Measurements from ENCODE around the gene FXYD1. TPM values are rescaled to one million over a fixed set of nuclear protein-coding genes. Genes with fewer than 3 reads are reported as not detected.
"Not testable (repeated sequence)": the region's sequence is repeated elsewhere in the genome, so short reads cannot be mapped to it uniquely, and the experiment has no call there.

FXYD1 gene
- total and polyA plus RNA-seq, 2 of the 8 experiments (the other 6 are each of a cell fraction or from before 2014, with no cell fraction given), result 1.6 to 8.1 TPM

DNA sequence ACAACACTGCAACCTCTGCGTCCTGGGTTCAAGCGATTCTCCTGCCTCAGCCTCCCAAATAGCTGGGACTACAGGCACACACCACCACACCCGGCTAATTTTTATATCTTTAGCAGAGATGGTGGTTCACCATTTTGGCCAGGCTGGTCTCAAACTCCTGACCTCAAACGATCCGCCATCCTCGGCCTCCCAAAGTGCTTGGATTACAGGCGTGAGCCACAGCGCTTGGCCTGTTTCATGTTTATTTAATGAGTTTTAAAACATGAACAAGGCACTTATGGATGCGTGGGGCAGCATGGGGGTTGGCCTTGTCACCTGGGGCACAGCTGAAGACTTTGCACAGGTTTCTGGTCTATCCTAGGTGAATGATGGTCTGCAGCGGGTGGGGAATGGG lies 14.5 kb downstream of the FXYD1 start:
- not testable (repeated sequence) for H3K23me2 ChIP-seq (ENCODE audit: low read depth, low read length); H3K79me1 ChIP-seq (ENCODE audit: low read depth, low read length); H3K9ac ChIP-seq (replicated peaks in 1 of 4; ENCODE audit: extremely low read depth in 1 of 4, low read depth in 3 of 4, low read length in 3 of 4); H3K56ac ChIP-seq (replicated peaks; ENCODE audit: insufficient read length, low read depth, low read length); H3K23ac ChIP-seq (ENCODE audit: insufficient read length); H4K20me1 ChIP-seq (replicated peaks in 1 of 2; ENCODE audit: control insufficient read depth in 1 of 2, insufficient read depth in 2 of 2, low read length in 2 of 2); H2AK5ac ChIP-seq (ENCODE audit: low read depth, low read length); DNase-seq (ENCODE audit: low read depth in 1 of 2, low spot score in 2 of 2); H3K14ac ChIP-seq (ENCODE audit: insufficient read length); H2AFZ ChIP-seq (ENCODE audit: low read length); H4K8ac ChIP-seq (ENCODE audit: extremely low read depth, insufficient read depth, low read length); H3K9me3 ChIP-seq (ENCODE audit: insufficient read depth in 2 of 2, low read depth in 1 of 2, low read length in 1 of 2); H3K27ac ChIP-seq (ENCODE audit: low read depth, low read length); H2BK120ac ChIP-seq (replicated peaks; ENCODE audit: low read depth, low read length); FAIRE-seq; H3K27me3 ChIP-seq (replicated peaks in 1 of 4; ENCODE audit: control insufficient read depth in 3 of 4, extremely low read depth in 1 of 4, insufficient read depth in 3 of 4, low read length in 3 of 4); H4K5ac ChIP-seq (ENCODE audit: insufficient read length, low read depth, low read length)
- Histone ChIP-seq H2BK5ac (ENCODE audit: low read depth, low read length) (peak overlapping the region; percentile 26; the same call in 1 of the 2 replicates), H3K36me3 (ENCODE audit: control insufficient read depth in 2 of 4, insufficient read depth in 4 of 4, low read length in 3 of 4) (peaks cover 0 to 10% (median 4%) of the 10 kb centered on the region in 4 experiments; a peak in 5 of 8 replicates), H2BK20ac (ENCODE audit: low read length) (peak overlapping the region; percentile 15; the same call in 1 of the 2 replicates), H3K4me2 (ENCODE audit: insufficient read depth in 1 of 2, low read depth in 2 of 2, low read length in 2 of 2) (peak overlapping the region; percentile 82 to 91), H3K18ac (ENCODE audit: extremely low read depth, low read length) (0 out of 2 replicates have a peak overlapping the region, but pooled peaks have one; percentile 41), H2BK12ac (ENCODE audit: low read depth, low read length) (peak overlapping the region; percentile 86; the same call in 1 of the 2 replicates), H3K4me1 (replicated peaks in 1 of 4; ENCODE audit: control insufficient read depth in 3 of 4, insufficient read depth in 4 of 4, low read length in 3 of 4) (peaks cover 4 to 28% (median 19%) of the 10 kb centered on the region in 4 experiments), H2BK15ac (ENCODE audit: low read length) (peak overlapping the region; percentile 77; the same call in 1 of the 2 replicates), H3K4me3 (ENCODE audit: extremely low read depth in 1 of 4, insufficient read depth in 2 of 4, low read depth in 3 of 4, low read length in 4 of 4) (peak overlapping the region in 1 of 4 experiments; percentile 71; a peak in 3 of 8 replicates), H3K4ac (replicated peaks; ENCODE audit: insufficient read length, low read depth, low read length) (peak overlapping the region; percentile 17), H4K91ac (replicated peaks; ENCODE audit: insufficient read length, low read length) (peak overlapping the region; percentile 20), H3K79me2 (ENCODE audit: control insufficient read depth in 1 of 2, insufficient read depth in 2 of 2, low read length in 2 of 2) (peaks cover 0 to 11% of the 10 kb centered on the region in 2 experiments; a peak in 1 of 4 replicates)
- CTCF ChIA-PET (ENCODE audit: partially characterized antibody), result interaction anchor here (0.6 to 4.3 kb wide), 21 partner anchors 10 to 154 kb away, joined by 3 to 60 read pairs (median 6); partner anchors contain the start of gene FXYD7
- POLR2A ChIA-PET (ENCODE audit: partially characterized antibody), result interaction anchor here (0.6 to 5.6 kb wide), 9 partner anchors 9 to 109 kb away, joined by 3 to 67 read pairs (median 5); partner anchors contain the start of gene FXYD7
- 86% methylated on average over 10 of the region's 10 CpGs; no CpG with 5 or more reads in 1 of the 2 experiments for WGBS, 2 experiments (ENCODE audit: extremely low coverage in 1 of 2, insufficient coverage in 1 of 2, insufficient read length in 1 of 2, insufficient replicate concordance in 2 of 2, low coverage in 1 of 2, low lambda C conversion rate in 2 of 2, missing lambda C conversion rate in 1 of 2)

All from H1 (cell line).